CD4-positive, alpha-beta T cell (primary cell): ENCODE results near the gene KDM4B. TPM values are rescaled to one million over a fixed set of nuclear protein-coding genes. Genes with fewer than 3 reads are reported as not detected.

Experiments used
- ATAC-seq: fragments of 200-7000 bp; cut with Tn5 transposase; one replicate; pipeline ENCODE4 v1.10.0; 2022; ENCODE audit warnings: mild to moderate bottlenecking; ENCODE audit not compliant: poor library complexity
- CTCF ChIA-PET: fragments of 350-600 bp; sonication (Branson Sonifier 250); formaldehyde crosslinking; loops from one replicate; lab custom pipeline; 2021; ENCODE audit warnings: antibody characterized with exemption, inconsistent platforms; lab: Charles Lee
- POLR2A ChIA-PET: fragments of 350-600 bp; sonication (Branson Sonifier 250); formaldehyde crosslinking; loops from one replicate; lab custom pipeline; 2021; ENCODE audit warnings: antibody characterized with exemption, inconsistent platforms; lab: Charles Lee
- DNase-seq, 14 experiments: peaks; one replicate each; pipeline ENCODE4 v3.0.0-alpha.2; 2013 to 2020; ENCODE audit warnings: mixed read lengths in 2 of 14
- H3K27ac ChIP-seq, 2 donors: one replicate each; pipeline versions ENCODE4 v1.5.1 to v1.7.0; 2013; ENCODE audit warnings: low read length in 2 of 2, low read depth in 1 of 2, mild to moderate bottlenecking in 1 of 2
- H3K27me3 ChIP-seq, 2 experiments: 1 replicate in 1 of 2; 2 replicates in 1 of 2; pipeline versions ENCODE4 v1.6.1 to v1.7.0; 2013; ENCODE audit warnings: low read length in 2 of 2, control low read depth in 1 of 2, mild to moderate bottlenecking in 1 of 2, moderate library complexity in 1 of 2; ENCODE audit not compliant: insufficient read depth in 2 of 2, control insufficient read depth in 1 of 2
- H3K36me3 ChIP-seq: one replicate; pipeline ENCODE4 v1.6.1; 2013; ENCODE audit warnings: low read length, control low read depth; ENCODE audit not compliant: insufficient read depth
- H3K4me1 ChIP-seq: one replicate; pipeline ENCODE4 v1.6.1; 2013; ENCODE audit warnings: low read length, control low read depth; ENCODE audit not compliant: insufficient read depth
- H3K4me3 ChIP-seq: one replicate; pipeline ENCODE4 v1.5.1; 2013; ENCODE audit warnings: mild to moderate bottlenecking, low read length, moderate library complexity
- H3K9me3 ChIP-seq, 2 experiments: 1 replicate in 1 of 2; 2 replicates in 1 of 2; pipeline versions ENCODE4 v1.6.1 to v1.7.0; 2013; ENCODE audit warnings: low read length in 2 of 2, mild to moderate bottlenecking in 2 of 2, control low read depth in 1 of 2, moderate library complexity in 1 of 2; ENCODE audit not compliant: control insufficient read depth in 1 of 2, insufficient read depth in 1 of 2
- H3K27ac Mint-ChIP-seq: one replicate; pipeline ENCODE4 v1.8.0; 2020; ENCODE audit warnings: mixed read lengths
- H3K27me3 Mint-ChIP-seq: one replicate; pipeline ENCODE4 v1.8.0; 2021; ENCODE audit warnings: mixed read lengths
- H3K36me3 Mint-ChIP-seq: one replicate; pipeline ENCODE4 v1.8.0; 2021; ENCODE audit warnings: low read depth, mixed read lengths
- H3K4me1 Mint-ChIP-seq: one replicate; pipeline ENCODE4 v1.8.0; 2021; ENCODE audit warnings: low read depth, mixed read lengths
- H3K4me3 Mint-ChIP-seq: one replicate; pipeline ENCODE4 v1.8.0; 2020; ENCODE audit warnings: mild to moderate bottlenecking, mixed read lengths
- H3K9me3 Mint-ChIP-seq: one replicate; pipeline ENCODE4 v1.8.0; 2020; ENCODE audit warnings: mixed read lengths
- intact Hi-C, 2 experiments: fragments of 100-400 bp; cut with DNase I in 1 of 2; cut with micrococcal nuclease in 1 of 2; formaldehyde crosslinking; loops; one replicate each; pipeline versions ENCODE4 v1.15.1 to v1.9.0; 2023 to 2025; cut with DNase I, micrococcal nuclease
- total RNA-seq, 174 experiments: library from RNA in 2 of 174; stranded (reverse) in 2 of 174; gene quantifications; one replicate each; pipeline ENCODE4 v1.2.3 and lab custom pipeline; 2021 to 2026
- TF ChIP-seq, protein P1 (sequence below): fragments of 200-600 bp; IDR thresholded peaks from one replicate; pipeline ENCODE4 v1.8.0; 2022; ENCODE audit warnings: antibody characterized with exemption, mild to moderate bottlenecking

The KDM4B gene
- total RNA-seq, 2 experiments from 2014 or later: 41.8 to 42.5 TPM

DNA sequence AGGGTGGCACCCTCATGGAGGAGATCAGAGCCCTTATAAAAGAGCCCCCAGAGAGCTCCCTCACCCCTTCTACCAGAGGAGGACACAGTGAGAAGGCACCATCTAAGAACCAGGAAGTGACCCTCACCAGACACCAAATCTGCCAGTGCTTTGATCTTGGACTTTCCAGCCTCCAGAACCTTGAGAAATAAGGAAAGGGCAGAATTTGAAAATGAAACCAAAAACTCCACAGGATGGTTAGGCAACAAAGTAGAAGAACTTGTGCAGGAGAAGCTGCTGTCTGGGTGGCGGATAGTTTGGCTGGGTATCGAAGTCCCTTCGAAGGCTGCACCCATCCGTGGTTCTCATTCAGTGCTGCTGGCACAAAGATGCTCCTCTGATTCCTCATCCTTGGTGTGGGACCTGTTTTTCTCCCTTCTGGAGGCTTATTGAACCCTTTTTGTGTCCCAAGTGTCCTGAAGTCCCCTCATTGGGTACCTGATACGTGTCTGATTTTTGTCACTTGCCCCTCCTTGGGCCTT lies 130.8 kb downstream of the KDM4B start:
- intact Hi-C loops: no loop called here
- CTCF ChIA-PET: no interaction called here
- H3K27ac Mint-ChIP-seq: no peak overlapping the region

DNA sequence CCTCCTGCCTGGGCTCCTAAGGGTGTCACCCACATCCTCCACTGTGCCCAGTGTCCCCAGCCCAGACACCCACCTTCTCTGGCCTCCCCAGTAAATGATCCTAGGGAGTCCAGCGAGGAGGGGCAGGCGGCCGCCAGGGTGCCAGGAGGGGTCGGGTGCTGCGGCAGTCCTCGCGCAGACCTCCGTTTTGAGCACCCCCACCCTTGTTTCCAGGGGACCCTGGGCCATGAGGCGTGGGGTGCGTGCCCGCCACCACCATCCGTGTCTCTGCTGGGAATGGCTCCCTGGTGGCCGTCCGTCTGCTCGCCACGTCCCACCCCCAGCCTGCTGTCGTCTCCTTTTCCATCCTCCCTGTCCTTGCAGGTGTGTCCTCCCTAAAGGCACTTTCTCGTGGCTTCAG lies 133.0 kb downstream of the KDM4B start:
- Mint-ChIP-seq H3K4me1 (no peaks in the 10 kb centered on the region), H3K9me3 (peaks cover 3% of the 10 kb centered on the region), H3K27ac (no peak overlapping the region), H3K27me3 (no peaks in the 10 kb centered on the region), H3K4me3 (no peak overlapping the region), H3K36me3 (peaks cover 52% of the 10 kb centered on the region)
- Histone ChIP-seq H3K4me1 (no peaks in the 10 kb centered on the region), H3K4me3 (no peak overlapping the region), H3K27ac (no peak overlapping the region), H3K9me3 (peaks cover 20 to 30% of the 10 kb centered on the region in 2 experiments), H3K27me3 (no peaks in the 10 kb centered on the region), H3K36me3 (peaks cover 28% of the 10 kb centered on the region)
- no peak for ATAC-seq
- TF ChIP-seq, protein P1, sequence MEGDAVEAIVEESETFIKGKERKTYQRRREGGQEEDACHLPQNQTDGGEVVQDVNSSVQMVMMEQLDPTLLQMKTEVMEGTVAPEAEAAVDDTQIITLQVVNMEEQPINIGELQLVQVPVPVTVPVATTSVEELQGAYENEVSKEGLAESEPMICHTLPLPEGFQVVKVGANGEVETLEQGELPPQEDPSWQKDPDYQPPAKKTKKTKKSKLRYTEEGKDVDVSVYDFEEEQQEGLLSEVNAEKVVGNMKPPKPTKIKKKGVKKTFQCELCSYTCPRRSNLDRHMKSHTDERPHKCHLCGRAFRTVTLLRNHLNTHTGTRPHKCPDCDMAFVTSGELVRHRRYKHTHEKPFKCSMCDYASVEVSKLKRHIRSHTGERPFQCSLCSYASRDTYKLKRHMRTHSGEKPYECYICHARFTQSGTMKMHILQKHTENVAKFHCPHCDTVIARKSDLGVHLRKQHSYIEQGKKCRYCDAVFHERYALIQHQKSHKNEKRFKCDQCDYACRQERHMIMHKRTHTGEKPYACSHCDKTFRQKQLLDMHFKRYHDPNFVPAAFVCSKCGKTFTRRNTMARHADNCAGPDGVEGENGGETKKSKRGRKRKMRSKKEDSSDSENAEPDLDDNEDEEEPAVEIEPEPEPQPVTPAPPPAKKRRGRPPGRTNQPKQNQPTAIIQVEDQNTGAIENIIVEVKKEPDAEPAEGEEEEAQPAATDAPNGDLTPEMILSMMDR: no peak
- intact Hi-C loops: no loop called here
- ChIA-PET CTCF (no interaction called here), POLR2A (no interaction called here)
- DNase-seq: no peak

More for the DNA sequence above, 130.8 kb downstream of the KDM4B start:
- Histone ChIP-seq H3K27ac (no peak overlapping the region), H3K9me3 (peaks cover 20 to 49% of the 10 kb centered on the region in 2 experiments), H3K4me3 (no peak overlapping the region), H3K36me3 (peaks cover 24% of the 10 kb centered on the region), H3K4me1 (no peaks in the 10 kb centered on the region), H3K27me3 (no peaks in the 10 kb centered on the region)
- Mint-ChIP-seq H3K4me1 (no peaks in the 10 kb centered on the region), H3K9me3 (peaks cover 3% of the 10 kb centered on the region), H3K36me3 (peaks cover 53% of the 10 kb centered on the region), H3K27me3 (no peaks in the 10 kb centered on the region), H3K4me3 (no peak overlapping the region)
- TF ChIP-seq, protein P1: no peak
- DNase-seq (no peak), ATAC-seq (no peak)
- POLR2A ChIA-PET: no interaction called here

DNA sequence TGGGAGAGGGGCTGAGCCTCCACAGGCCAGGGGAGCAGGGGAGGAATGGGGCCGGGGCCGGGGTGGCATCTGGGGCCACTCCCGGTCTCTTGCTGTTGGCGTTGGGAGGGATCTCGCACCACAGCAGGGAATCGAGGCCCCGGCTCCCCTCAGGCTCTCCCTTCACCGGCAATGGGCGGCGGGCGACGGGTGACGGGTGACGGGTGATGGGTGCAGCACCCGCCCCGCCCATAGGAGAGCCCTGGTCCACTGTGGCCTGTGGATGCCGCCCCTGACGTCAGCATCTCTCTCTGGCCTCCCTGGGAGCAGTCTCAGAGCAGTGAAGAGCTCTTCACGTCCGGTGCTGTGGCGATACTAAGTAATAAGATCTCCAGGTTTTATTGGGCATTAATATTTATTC lies 133.6 kb downstream of the KDM4B start:
- no peaks in the 10 kb centered on the region for H3K27me3 ChIP-seq
- H3K4me1 ChIP-seq: no peaks in the 10 kb centered on the region
- peaks cover 3% of the 10 kb centered on the region for H3K9me3 Mint-ChIP-seq
- H3K4me3 Mint-ChIP-seq: no peak overlapping the region
- H3K4me1 Mint-ChIP-seq: no peaks in the 10 kb centered on the region
- no peak for ATAC-seq
- CTCF ChIA-PET: no interaction called here
- H3K27ac ChIP-seq: no peak overlapping the region
- H3K36me3 Mint-ChIP-seq: peaks cover 45% of the 10 kb centered on the region
- no peak overlapping the region for H3K4me3 ChIP-seq
- peaks cover 30% of the 10 kb centered on the region for H3K36me3 ChIP-seq
- no peak for DNase-seq
- no peak overlapping the region for H3K27ac Mint-ChIP-seq
- TF ChIP-seq, protein P1: no peak
- peaks cover 19 to 23% of the 10 kb centered on the region in 2 experiments for H3K9me3 ChIP-seq
- POLR2A ChIA-PET: interaction anchor here (0.5 kb wide), 1 partner anchor 140 kb away, joined by 3 read pairs; no protein-coding TSS in a partner anchor
- H3K27me3 Mint-ChIP-seq: no peaks in the 10 kb centered on the region
- intact Hi-C loops: no loop called here
